ENCODE data around the gene ATP6V0C.

Gene ATP6V0C

GRCh38 chr16:2481676-2482075, 32.1 kb upstream of the ATP6V0C start:
- FAIRE-seq (no peak), DNase-seq (ENCODE audit: insufficient read length, low spot score) (no peak)
- TF ChIP-seq POLR2A (IDR thresholded peaks at IDR 0.05; ENCODE audit: low read depth, low read length): no peak

GRCh38 chr16:2482249-2482648, 31.5 kb upstream of the ATP6V0C start:
- DNase-seq (ENCODE audit: insufficient read length, low spot score): no peak
- no peak for FAIRE-seq
- no peak for TF ChIP-seq POLR2A (IDR thresholded peaks at IDR 0.05; ENCODE audit: low read depth, low read length)

- DNase-seq (ENCODE audit: insufficient read length, low spot score) (no peak), FAIRE-seq (no peak)
- TF ChIP-seq POLR2A (IDR thresholded peaks at IDR 0.05; ENCODE audit: low read depth, low read length): no peak
These were observed 30.8 kb upstream of the ATP6V0C start for GRCh38 chr16:2482708-2483534.

GRCh38 chr16:2483939-2484897, 29.5 kb upstream of the ATP6V0C start:
- TF ChIP-seq POLR2A (IDR thresholded peaks at IDR 0.05; ENCODE audit: low read depth, low read length): no peak
- DNase-seq (ENCODE audit: insufficient read length, low spot score) (no peak), FAIRE-seq (no peak)

- DNase-seq (ENCODE audit: insufficient read length, low spot score): no peak
- TF ChIP-seq POLR2A (IDR thresholded peaks at IDR 0.05; ENCODE audit: low read depth, low read length): no peak
- no peak for FAIRE-seq
These were observed 28.7 kb upstream of the ATP6V0C start for GRCh38 chr16:2484898-2485508.

GRCh38 chr16:2485811-2486507, 27.8 kb upstream of the ATP6V0C start:
- FAIRE-seq: no peak
- no peak for DNase-seq (ENCODE audit: insufficient read length, low spot score)
- TF ChIP-seq POLR2A (IDR thresholded peaks at IDR 0.05; ENCODE audit: low read depth, low read length): no peak

- no peak for TF ChIP-seq POLR2A (IDR thresholded peaks at IDR 0.05; ENCODE audit: low read depth, low read length)
- FAIRE-seq (no peak), DNase-seq (ENCODE audit: insufficient read length, low spot score) (no peak)
These were observed 26.9 kb upstream of the ATP6V0C start for GRCh38 chr16:2486645-2487516.

- DNase-seq (ENCODE audit: insufficient read length, low spot score) (no peak), FAIRE-seq (no peak)
- no peak for TF ChIP-seq POLR2A (IDR thresholded peaks at IDR 0.05; ENCODE audit: low read depth, low read length)
These were observed 26.3 kb upstream of the ATP6V0C start for GRCh38 chr16:2487517-2487842.

- FAIRE-seq (no peak), DNase-seq (ENCODE audit: insufficient read length, low spot score) (no peak)
- TF ChIP-seq POLR2A (IDR thresholded peaks at IDR 0.05; ENCODE audit: low read depth, low read length): no peak
These were observed 25.7 kb upstream of the ATP6V0C start for GRCh38 chr16:2487903-2488531.

GRCh38 chr16:2489581-2489980, 24.2 kb upstream of the ATP6V0C start:
- no peak for DNase-seq (ENCODE audit: insufficient read length, low spot score)
- no peak for TF ChIP-seq POLR2A (IDR thresholded peaks at IDR 0.05; ENCODE audit: low read depth, low read length)
- FAIRE-seq: no peak

- DNase-seq (ENCODE audit: insufficient read length, low spot score) (no peak), FAIRE-seq (no peak)
- no peak for TF ChIP-seq POLR2A (IDR thresholded peaks at IDR 0.05; ENCODE audit: low read depth, low read length)
These were observed 23.3 kb upstream of the ATP6V0C start for GRCh38 chr16:2490190-2491105.
